CMK (cell line): ENCODE results near the gene PET100.
"Not testable (repeated sequence)": the region's sequence is repeated elsewhere in the genome, so short reads cannot be mapped to it uniquely, and the experiment has no call there.

Experiments
- DNase-seq: peaks from one replicate; pipeline ENCODE4 v3.0.0-alpha.2; 2010; ENCODE audit warnings: low read depth

PET100 gene

DNA sequence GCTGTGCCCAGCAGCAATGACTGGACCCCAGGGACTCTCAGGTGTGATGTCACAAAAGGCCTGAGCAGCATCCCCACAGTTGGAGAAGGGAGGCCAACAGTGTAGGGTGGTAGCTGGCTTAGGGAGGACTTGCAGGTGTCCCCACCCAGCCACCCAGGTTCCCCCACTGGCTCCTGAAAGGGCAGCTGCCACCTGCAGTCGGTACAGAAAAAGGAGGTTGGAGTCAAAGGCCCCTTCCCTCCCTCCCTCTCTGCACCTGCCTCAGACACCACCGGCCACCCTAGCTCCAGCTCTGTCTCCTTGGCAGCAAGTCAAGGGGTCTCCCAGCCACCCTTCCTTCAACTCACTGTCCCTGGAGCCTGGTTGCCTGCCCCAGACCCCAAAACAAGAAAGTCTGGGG, 4.1 kb downstream of the PET100 start, which contains the start of gene PCP2:
Gene PCP2, minus strand, starts transcription at position 22 of the 400 bp plus-strand sequence. CDS start 262 bp downstream, outside the sequence.
- DNase-seq = no peak

DNA sequence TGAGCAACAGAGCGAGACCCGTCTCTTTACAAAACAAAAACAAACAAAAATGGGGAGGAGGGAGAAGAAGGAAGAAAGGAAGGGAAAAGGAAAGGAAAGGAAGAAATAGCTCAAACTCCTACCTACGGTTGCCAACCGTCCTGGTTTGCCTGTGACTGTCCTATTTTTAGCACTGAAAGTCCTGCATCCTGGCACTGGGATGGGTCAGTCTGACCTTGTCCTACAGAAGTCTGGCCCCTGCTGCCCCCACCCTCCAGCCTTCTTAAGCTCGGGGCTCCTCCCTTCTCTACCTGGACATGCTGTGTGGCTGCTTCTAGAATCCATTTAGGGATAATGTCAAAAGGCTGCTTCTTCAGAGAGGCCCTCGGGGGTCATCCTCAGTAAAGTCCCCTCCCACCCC, 6.1 kb downstream of the PET100 start:
- no peak for DNase-seq

DNA sequence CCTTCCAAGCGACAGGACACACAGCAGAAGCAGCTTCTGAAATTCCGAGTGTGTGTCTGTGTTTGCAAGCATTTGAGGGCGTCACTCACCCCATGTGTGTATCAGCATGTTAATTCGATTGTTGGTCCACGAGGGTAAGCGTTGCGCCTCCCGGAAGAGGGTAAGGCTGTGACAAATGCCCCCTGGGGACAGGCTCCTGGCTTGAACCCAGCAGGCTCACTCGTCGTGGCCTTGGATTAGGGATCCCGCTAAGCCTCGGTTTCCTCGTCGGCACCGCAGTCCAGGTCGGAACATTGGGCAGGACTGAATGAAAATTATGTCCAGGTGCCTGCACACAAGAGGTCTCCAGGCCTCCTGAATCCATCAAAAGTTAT, 6.7 kb downstream of the PET100 start:
- DNase-seq = no peak

GRCh38 chr19:7636691-7637373, 7.2 kb downstream of the PET100 start, which contains the start of gene STXBP2:
STXBP2 (plus strand) TSS chr19:7637110; CDS start chr19:7637150, 40 bp downstream.
- DNase-seq = peak; percentile 73

- DNase-seq = peak; percentile 74
Observed at GRCh38 chr19:7637374-7638256, 8.0 kb downstream of the PET100 start.

GRCh38 chr19:7638802-7639465, 9.3 kb downstream of the PET100 start:
- DNase-seq = no peak

GRCh38 chr19:7639863-7640348, 10.3 kb downstream of the PET100 start:
- DNase-seq = no peak

GRCh38 chr19:7640803-7641202, 11.2 kb downstream of the PET100 start:
- no peak for DNase-seq

- DNase-seq = no peak
Observed at GRCh38 chr19:7641290-7642276, 12.0 kb downstream of the PET100 start.

DNA sequence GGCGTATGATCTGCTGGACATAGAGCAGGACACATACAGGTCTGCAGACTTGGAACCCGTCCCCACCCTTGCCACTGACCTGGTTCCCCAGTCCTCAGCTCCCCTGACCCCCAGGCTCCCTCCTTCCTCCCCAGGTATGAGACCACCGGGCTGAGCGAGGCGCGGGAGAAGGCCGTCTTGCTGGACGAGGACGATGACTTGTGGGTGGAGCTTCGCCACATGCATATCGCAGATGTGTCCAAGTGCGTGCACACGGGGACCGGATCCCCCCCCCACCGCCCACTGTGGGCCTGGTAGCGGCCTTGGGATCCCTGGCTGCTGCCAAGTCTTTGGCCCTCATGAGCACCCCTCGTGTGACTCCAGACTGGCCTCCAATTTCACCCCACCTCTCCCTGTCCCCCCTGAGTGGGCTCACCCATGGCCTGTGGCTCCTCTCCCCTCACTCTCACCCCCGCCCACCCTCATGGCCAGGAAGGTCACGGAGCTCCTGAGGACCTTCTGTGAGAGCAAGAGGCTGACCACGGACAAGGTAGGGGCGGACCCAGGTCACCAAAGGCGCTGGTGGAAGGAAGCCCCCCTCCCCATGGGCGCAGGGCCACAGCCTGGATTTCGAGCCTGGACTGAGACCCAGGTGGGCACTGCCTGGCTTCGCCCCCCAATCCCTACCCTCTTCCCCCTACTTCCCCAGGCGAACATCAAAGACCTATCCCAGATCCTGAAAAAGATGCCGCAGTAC, 12.9 kb downstream of the PET100 start:
- DNase-seq = no peak

DNA sequence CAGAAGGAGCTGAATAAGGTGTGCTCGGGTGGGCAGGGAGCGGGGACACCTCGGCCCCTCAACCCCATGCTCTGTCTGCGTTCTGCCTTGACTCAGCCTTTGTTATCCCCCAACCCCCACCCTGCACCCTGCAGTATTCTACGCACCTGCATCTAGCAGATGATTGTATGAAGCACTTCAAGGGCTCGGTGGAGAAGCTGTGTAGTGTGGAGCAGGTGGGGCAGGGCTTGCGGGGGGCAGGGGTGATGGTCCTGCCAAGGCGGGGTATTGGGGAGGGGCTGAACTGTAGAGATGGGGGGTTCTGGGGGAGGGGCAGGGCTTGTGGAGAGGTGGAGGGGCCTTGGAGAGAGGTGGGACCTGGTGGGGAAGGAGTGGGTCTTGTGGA, 13.4 kb downstream of the PET100 start:
- DNase-seq = no peak

DNA sequence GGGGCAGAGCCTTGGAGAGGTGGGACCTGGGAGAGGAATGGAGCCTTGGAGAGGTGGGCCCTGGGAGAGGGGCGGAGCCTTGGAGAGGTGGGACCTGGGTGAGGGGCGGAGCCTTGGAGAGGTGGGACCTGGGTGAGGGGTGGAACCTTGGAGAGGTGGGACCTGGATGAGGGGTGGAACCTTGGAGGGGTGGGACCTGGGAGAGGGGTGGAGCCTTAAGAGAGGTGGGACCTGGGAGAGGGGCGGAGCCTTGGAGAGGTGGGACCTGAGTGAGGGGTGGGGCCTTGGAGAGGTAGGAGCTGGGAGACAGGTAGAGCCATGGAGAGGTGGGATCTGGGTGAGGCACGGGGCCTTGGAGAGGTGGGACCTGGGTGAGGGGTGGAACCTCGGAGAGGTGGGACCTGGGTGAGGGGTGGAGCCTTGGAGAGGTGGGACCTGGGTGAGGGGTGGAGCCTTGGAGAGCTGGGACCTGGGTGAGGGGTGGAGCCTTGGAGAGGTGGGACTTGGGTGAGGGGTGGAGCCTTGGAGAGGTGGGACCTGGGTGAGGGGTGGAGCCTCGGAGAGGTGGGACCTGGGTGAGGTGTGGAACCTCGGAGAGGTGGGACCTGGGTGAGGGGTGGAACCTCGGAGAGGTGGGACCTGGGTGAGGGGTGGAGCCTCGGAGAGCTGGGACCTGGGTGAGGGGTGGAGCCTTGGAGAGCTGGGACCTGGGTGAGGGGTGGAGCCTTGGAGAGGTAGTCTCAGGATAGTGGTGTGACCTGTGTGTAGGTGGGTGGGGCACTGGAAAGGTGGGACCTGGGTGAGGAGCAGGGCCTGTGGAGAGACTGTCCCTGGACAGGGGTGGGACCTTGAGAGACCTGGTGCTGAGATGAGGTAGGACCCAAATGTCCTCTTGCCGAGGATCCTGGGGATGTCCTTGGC, 14.3 kb downstream of the PET100 start:
- DNase-seq = not testable (repeated sequence)

- no peak for DNase-seq
Observed at GRCh38 chr19:7644550-7644877, 14.9 kb downstream of the PET100 start.

GRCh38 chr19:7645163-7645562, 15.6 kb downstream of the PET100 start:
- no peak for DNase-seq

DNA sequence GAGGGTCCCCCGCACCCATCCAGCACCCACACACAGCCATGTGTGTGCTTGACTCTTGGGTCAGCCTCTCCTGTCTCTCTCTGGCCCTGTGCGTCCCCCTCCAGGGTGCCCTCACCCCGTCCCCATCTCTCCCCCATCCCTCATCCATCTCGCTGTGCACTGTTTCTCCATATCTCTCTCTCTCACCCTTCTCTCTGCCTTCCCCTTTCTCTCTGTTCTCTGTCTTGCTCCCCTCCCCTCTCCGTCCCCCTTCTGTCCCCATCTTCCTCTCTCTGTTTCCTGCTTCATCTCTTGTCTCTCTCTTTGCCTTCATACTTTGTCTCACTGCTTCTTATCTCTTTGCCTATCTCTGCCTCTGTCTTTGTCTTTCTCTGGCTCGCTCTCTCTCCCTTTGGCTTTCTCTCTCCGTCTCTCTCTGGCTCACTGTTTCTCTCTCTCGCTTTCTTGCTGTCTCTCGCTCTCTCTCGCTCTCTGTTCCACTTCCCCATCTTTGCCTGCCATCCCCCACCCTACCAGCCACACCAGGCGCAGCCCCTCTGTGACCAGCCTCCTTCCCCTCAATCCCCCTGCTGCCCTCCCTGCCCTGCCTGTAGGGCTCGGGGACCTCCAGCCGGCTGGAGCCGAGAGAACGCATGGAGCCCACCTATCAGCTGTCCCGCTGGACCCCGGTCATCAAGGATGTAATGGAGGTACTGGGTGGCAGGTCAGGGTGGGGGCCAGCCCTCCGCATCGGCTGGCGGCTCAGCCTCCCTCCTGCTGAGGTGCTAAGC, 16.2 kb downstream of the PET100 start:
- DNase-seq = no peak

DNA sequence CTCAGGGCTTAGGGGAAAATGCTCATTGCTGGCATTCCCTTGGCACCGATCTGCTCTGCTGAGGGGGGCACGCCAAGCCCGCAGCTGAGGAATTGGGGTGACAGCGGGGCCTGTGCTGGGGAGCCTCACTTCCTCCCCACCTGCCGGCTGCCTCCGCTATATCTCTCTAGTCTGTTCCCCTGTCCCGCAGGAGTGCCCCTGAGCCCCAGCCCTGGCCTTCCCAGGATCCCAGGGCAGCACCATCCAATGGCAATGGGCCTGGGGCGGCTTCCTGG, 16.8 kb downstream of the PET100 start:
- DNase-seq = no peak

DNA sequence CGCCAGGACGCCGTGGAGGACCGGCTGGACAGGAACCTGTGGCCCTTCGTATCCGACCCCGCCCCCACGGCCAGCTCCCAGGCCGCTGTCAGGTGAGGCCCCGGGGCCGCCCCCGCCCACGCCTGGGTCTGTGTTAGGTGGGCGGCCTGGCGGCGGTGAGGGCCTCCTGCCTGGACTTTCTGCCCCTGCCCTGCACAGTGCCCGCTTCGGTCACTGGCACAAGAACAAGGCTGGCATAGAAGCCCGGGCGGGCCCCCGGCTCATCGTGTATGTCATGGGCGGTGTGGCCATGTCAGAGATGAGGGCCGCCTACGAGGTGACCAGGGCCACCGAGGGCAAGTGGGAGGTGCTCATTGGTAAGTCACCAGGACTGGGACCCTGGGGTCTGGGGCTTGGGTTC, 17.6 kb downstream of the PET100 start:
- DNase-seq = no peak

DNA sequence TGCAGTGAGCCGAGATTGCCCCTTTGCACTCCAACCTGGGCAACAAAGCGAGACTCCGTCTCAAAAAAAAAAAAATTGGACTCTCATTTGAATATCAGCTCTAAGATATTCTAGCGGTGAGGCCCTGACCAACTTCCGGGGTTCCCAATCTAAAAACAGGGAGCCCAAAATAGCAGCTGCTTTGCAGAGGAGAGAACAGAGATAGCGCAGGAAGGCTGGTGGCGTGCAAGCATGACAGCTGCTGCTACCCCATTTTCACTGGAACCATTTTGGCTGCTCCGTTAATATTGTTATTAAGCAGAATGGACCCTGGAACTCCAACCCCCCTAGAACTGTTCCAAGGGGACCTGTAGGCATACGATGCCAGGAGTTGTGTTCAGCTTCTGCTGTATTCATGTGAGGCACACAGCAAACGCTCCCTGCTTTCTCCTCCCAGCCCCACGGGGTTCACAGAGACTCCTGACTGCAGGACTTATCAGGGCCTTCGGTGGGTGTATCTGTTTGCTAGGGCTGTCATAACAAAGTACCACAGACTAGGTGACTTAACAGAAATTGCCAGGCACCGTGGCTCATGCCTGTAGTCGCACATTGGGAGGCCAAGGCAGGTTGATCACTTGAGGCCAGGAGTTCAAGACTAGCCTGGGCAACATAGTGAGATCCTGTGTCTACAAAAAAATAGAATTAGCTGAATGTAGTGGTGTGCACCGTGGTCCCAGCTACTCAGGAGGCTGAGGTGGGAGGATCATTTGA, 18.8 kb downstream of the PET100 start:
- no peak for DNase-seq
